NCI-H345 treated with DMSO at 0.1 percent for 48 hours (cell line): ENCODE data around the gene RELA.

Experiments
- DNase-seq: peaks from one replicate; lab custom pipeline; 2025; ENCODE audit not compliant: unreplicated experiment; lab: John Stamatoyannopoulos, UW

The RELA gene

GRCh38 chr11:65615229-65615949 lies 47.3 kb downstream of the RELA start, which contains the start of gene PCNX3:
PCNX3 (plus strand) TSS chr11:65615776; CDS start chr11:65616312, 536 bp downstream.
- DNase-seq, result peak; percentile 100

DNA sequence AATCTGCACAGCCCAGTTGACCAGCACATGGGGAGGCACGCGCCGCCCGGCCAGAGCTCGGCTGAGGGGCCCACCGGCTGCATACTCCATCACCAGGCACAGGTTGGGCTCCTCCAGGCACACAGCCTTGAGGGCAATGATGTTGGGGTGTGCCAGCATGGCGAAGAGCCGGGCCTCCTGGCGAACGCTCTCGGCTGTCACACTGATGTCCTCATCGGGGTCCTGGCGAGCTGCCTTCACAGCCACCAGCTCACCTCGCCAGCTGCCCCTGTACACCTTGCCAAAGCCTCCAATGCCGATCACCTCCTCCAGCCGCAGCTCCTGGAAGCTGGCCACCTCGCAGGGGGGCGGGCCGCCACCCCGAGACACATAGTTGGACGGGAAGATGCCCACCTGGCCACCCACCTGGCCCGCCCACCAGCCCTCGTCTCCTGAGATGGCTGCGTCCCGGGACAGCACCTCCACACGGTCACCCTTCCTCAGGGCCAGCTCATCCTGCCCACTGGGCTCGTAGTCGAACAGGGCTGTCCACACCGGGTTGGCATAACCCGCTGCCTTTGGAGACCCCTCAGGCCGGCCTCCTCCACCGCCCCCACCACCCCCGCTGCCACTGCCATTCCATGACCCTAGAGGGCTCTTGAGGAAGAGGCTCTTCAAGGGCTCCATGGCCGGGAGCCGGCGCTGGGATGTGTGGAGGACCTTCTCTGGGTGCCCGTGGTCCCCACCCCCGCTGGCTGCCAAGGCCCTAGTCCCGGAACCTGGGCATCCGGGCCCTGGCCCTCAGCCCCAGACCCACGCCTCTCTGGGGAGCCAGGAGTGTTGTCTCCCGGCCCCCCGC lies 49.4 kb downstream of the RELA start:
- DNase-seq, result no peak

- DNase-seq, result no peak
These were observed 50.0 kb downstream of the RELA start for GRCh38 chr11:65612691-65613090.

DNA sequence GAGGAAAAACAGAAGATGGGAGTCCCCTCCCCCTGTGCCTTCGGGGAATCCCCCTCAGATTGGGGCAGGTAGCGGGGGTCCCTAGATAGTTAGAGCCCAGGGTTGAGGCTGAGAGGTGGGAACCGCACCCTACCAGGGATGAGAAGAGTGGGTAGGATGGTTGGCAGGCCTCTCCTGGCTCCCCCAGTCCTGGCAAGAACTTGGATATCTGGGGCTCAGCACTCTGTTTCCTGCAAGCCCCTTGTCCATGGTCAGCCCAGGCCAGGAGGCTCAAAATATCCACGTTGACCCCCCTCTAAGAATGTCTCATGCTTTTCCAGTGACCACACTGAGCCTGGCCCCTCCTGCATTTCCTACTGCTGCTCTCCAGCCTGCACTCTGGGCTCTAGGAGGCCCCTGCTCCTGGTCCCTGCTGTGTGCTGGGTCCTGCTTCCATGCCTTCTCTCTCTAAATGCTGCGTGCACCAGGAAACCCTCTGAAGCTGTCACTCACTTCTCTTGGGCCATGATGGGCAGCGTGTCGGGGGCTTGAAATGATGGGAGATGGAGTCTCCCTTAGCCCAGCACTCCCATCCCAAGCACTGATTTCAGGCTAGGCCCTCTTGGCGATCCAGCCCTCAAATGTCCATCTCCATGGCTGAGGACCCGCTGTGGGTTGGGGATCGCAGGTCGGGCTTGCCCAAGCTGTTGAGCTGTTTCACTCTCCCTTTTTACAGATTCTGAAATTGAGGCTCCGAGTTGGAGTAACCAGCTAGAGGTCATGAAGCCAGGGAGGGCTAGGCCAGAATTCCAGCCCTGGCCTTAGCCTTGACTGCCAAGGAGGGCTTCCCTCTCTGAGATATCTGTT lies 50.7 kb downstream of the RELA start:
- no peak for DNase-seq

- DNase-seq, result no peak
These were observed 51.5 kb downstream of the RELA start for GRCh38 chr11:65611028-65611757.

GRCh38 chr11:65610404-65610803 lies 52.3 kb downstream of the RELA start:
- no peak for DNase-seq

GRCh38 chr11:65609665-65610064 lies 53.1 kb downstream of the RELA start:
- DNase-seq, result no peak

GRCh38 chr11:65609229-65609628 lies 53.5 kb downstream of the RELA start:
- DNase-seq, result no peak

DNA sequence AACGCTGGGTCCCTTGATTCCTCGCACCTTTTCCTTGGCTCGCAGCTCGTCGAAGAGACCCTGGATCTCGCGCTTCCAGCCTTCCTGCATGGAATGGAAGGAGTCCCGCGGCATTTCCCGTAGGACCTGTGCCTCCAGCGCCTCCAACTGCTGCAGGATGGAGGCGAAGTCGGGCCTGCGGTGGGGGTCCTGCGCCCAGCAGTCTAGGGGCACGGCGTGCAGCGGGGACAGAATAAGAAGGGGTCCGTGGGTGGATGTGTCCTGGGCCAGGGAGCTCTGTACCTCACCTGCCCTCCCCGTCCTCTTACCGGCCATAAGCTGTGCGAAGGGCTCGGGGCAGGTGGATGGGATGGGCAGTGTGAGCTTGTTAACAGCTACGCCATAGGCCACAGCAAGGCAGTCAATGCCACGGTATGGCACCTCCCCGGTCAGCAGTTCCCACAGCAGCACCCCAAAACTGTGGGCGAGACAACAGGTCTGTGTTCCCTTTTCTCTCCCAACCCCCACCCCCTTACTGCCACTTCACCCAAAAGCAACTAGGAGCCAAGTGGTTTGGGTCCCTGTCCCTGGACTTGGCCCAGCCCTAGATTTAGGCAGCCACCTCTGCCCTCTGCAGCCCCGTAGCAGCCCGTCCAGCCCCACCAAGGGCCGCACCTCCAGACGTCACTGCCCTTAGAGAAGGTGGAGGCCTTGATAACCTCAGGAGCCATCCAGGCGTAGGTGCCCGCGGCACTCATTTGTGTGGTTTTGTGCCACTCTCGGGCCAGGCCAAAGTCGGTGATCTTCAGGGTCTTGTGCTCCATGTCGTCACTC lies 54.9 kb downstream of the RELA start:
- DNase-seq, result no peak

DNA sequence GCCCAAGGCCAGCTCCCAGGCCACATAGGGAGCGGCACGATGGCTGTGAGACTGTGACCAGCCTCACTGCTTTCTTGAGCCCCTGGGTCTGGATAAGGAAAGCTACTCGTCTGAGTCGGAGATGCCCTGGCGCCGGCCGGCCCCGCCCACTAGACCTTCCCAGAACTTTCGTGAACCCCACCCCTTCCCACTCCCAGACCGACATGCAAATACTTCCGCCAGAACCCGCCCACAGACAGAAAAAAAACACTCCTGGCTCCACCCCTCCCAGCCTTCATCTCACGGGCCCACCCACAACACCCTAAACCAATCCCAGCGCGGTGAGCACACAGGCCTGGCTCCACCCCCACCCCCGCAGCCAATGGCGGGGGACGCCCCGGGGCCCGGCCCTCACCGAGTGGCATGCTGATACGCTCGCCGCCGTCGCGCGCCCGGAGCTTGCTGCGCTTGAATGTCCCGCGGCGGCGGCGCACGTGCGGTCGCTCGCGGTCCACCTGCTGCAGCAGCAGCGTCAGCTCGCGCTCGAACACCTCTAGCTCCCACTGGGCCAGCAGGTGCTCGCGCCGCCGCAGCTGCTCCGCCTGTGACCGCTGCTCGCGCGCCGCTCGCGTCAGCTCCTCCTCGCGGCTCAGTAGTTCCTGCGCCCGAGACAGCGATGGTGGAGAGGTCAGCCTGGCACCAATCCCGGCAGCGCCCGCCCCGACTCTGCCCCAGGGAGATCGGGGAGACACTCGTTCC lies 55.7 kb downstream of the RELA start:
- no peak for DNase-seq

GRCh38 chr11:65604258-65604657 lies 58.5 kb downstream of the RELA start:
- no peak for DNase-seq
